WERI-Rb-1 (cell line): ENCODE data around the gene FUT6.

Source experiments
- DNase-seq: peaks from one replicate; pipeline ENCODE4 v3.0.0-alpha.2; 2020
- H3K27ac ChIP-seq: fragments of 250-450 bp; sonication (Bioruptor Pico); 2 replicates; pipeline ENCODE4 v1.5.1; 2020; ENCODE audit warnings: mild to moderate bottlenecking, moderate library complexity
- H3K27me3 ChIP-seq: fragments of 250-450 bp; sonication (Bioruptor Pico); 2 replicates; pipeline ENCODE4 v1.5.1; 2021; ENCODE audit warnings: mild to moderate bottlenecking, low read depth, moderate library complexity; ENCODE audit not compliant: insufficient read depth, severe bottlenecking
- H3K36me3 ChIP-seq: fragments of 250-450 bp; sonication (Bioruptor Pico); 2 replicates; pipeline ENCODE4 v1.5.1; 2020; ENCODE audit warnings: mild to moderate bottlenecking, moderate library complexity
- H3K4me3 ChIP-seq: 2 replicates; pipeline ENCODE4 v1.5.1; 2011; ENCODE audit warnings: low read depth, mild to moderate bottlenecking, control low read depth, low read length
- H3K9me3 ChIP-seq: fragments of 250-450 bp; sonication (Bioruptor Pico); 2 replicates; pipeline ENCODE4 v1.5.1; 2021; ENCODE audit warnings: mild to moderate bottlenecking, moderate library complexity; ENCODE audit not compliant: severe bottlenecking
- TF ChIP-seq, protein P1 (sequence below): IDR thresholded peaks from 2 replicates; pipeline ENCODE4 v1.5.1; 2011; ENCODE audit warnings: low read depth, mild to moderate bottlenecking, control low read depth, inconsistent platforms, low read length

The FUT6 gene

DNA sequence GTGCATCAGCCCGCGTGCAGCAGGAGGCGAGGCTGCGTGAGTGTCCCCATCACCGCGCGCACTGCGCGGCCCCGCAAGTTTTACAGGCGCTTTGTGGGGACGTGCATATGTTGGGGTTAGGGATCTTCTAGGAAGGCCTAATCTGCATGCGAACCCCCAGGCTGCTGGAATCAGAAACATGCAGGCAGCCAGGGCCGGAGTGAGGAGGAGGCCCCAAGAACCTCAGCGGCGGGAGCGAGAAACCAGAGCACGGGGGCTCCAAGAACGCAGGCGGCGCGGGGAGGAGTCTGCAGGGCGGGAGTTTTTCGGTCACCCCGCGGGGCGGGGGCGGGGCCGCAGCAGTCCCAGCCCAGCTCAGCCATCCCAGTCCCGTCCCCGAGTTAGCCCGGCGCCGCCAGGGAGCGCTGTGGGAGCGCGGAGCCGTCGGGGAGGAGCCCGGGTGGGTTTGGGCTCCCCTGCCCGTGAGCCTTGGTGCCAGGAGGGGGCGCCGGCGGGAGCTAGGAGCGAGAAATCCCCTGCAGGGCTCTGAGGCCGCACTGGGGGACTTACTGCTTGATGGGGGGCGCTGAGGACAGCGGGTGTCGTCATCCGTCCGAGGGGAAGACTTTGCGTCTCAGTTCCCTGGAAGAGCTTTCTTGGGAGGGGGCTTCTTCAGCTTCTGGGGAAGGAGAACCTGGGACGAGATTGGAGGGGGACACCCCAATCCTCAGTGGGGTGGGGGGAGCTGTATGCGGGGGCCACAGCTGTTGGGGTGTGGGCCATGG is 35.6 kb downstream of the FUT6 start:
- Histone ChIP-seq H3K36me3 (no peaks in the 10 kb centered on the region), H3K9me3 (no peaks in the 10 kb centered on the region), H3K27me3 (no peaks in the 10 kb centered on the region), H3K27ac (peak overlapping the region; percentile 68), H3K4me3 (peak overlapping the region; percentile 54)
- peak; percentile 96 for DNase-seq
- TF ChIP-seq, protein P1, sequence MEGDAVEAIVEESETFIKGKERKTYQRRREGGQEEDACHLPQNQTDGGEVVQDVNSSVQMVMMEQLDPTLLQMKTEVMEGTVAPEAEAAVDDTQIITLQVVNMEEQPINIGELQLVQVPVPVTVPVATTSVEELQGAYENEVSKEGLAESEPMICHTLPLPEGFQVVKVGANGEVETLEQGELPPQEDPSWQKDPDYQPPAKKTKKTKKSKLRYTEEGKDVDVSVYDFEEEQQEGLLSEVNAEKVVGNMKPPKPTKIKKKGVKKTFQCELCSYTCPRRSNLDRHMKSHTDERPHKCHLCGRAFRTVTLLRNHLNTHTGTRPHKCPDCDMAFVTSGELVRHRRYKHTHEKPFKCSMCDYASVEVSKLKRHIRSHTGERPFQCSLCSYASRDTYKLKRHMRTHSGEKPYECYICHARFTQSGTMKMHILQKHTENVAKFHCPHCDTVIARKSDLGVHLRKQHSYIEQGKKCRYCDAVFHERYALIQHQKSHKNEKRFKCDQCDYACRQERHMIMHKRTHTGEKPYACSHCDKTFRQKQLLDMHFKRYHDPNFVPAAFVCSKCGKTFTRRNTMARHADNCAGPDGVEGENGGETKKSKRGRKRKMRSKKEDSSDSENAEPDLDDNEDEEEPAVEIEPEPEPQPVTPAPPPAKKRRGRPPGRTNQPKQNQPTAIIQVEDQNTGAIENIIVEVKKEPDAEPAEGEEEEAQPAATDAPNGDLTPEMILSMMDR: peak; percentile 98

DNA sequence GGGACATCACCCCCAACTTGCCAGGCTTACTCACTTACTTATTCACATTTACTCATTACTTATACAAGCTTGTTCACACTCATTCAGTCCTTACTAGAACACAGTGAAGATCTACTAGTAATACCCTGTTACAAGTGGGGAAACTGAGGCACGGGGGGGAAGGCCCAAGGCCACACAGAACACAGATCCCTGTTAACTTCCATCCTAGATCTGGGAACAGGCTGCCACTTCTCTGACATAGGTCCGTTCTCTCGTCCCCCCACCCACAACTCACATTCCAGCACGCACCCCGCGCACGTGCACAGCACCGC is 36.1 kb downstream of the FUT6 start:
- no peaks in the 10 kb centered on the region for H3K9me3 ChIP-seq
- H3K4me3 ChIP-seq: peak overlapping the region; percentile 39
- no peaks in the 10 kb centered on the region for H3K27me3 ChIP-seq
- DNase-seq: no peak
- H3K27ac ChIP-seq: peak overlapping the region; percentile 68
- H3K36me3 ChIP-seq: no peaks in the 10 kb centered on the region
- TF ChIP-seq, protein P1: no peak

DNA sequence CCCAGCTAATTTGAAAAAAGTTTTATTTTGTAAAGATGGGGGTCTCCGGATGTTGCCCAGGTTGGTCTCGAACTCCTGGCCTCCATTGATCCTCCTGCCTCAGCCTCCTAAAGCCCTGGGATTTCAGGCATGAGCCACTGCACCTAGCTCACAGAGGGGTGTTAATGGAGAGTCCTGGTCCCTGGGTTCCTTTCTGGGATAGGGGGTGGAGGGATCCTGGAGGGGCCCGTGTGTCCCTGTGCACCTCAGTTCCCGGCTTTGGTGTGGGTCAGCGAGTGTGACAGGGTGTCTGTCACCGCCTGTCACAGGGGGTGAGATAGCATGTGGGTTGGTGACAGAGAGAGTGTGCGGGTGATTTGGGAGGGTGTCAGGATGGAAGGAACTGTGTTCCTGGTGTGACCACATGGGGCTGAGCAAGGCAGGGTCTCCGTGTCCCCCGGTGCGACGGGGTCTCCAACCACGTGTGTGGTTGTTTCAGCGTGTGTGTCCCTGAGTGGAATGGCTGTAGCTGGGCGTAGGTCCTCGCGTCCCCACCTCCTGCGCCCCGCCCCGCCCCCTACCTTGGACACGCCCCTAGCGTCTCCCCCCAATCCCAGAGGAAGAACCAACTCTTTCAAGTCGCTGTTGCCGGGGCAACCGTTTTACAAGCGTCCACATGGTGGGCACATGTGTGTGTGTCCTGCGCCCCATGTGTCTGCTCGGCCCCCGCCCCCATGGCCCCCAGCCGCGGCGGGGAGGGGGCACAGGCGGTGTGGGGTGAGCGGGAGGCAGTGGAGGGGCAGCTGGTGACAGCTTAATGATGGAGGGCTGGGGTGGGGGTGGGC is 37.5 kb downstream of the FUT6 start:
- H3K27me3 ChIP-seq: no peaks in the 10 kb centered on the region
- TF ChIP-seq, protein P1: no peak
- H3K36me3 ChIP-seq: no peaks in the 10 kb centered on the region
- H3K9me3 ChIP-seq: no peaks in the 10 kb centered on the region
- no peak for DNase-seq
- H3K27ac ChIP-seq: no peak overlapping the region
- H3K4me3 ChIP-seq: no peak overlapping the region

DNA sequence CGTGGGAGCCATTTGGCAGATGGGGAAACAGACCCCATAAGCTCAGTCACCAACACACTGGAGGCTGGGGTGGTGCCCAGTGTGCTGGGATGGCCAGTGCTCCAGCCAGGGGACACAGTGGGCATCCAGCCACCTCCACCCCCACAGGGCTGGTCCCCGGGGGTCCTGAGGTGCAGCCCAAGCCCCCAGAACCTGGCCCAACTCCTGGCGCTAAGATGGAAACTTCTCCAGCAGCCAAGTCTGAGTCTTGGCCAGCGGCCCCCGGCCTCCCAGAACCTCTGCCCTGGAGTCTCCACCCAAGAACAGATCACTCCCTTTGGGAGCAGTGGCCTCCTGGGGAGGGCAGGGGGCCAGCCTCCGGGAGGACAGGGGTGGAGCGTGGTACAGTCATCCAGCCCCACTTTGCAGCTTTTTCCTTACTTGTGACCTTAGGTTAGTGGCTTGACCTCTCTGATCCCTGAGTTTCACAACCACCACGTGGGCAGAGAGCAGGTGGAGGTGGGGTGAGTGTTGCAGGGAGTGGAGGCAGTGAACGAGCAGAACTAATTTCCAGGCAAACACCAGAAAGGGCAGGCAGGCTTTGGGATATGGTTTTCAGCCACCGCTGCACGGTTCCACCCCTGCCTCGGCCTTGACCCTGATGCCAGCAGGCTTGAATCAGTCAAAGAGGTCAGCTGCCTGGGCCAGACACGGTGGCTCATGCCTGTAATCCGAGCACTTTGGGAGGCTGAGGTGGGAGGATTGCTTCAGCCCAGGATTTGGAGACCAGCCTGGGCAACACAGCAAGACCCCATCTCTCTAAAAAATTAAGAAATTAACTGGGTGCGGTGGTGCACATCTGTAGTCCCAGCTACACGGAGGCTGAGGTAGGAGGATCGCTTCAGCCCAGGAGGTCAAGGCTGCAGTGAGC is 38.9 kb downstream of the FUT6 start:
- Histone ChIP-seq H3K36me3 (no peaks in the 10 kb centered on the region), H3K4me3 (no peak overlapping the region), H3K27ac (no peak overlapping the region), H3K27me3 (no peaks in the 10 kb centered on the region), H3K9me3 (no peaks in the 10 kb centered on the region)
- TF ChIP-seq, protein P1: no peak
- no peak for DNase-seq

DNA sequence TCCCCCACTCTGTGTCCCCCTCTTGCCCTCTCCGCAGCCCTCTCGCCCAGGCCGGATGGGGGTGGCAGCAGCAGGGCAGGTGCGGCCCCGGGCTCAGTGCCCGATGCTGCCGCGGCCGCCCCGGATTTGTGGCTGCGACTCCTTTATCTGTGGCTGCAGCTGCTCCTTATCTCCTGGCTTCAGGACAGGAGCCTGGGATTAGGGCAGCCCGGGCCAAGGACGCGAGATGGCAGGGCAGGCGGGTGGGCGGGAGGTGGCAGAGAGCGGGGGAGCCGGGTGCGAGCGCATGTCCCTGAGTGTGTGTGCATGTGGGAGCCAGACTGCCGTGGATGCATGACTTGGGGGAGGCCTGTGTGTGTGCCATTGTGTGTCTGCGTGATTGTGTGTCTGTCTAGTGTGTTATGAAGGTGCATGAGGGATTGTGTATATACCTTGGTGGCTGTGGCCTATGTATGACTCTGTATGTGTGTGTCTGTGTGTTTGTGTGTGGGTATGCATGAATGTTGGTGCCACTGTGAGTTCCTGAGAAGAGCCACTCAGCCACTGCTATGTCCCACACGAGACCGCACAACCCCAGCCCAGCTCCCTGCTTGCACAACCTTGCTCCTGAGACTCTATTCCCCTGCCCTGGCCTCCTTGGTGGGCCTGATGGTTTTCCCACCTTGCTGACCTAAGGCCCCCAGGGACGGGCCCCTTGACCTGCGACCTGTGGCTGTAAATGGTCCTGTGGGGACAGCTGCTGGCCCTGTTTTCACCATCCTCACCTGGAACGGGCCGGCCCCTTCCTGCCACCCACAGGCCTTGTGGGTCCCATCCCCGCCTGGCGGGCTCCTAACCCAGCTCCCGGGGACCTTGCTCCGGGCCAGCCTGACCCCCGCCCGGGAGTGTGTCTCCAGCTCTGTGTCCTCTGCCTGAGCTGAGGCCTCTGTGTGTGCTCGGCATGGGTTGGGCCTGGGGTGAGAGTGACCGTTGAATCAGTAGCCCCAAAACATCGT is 40.0 kb downstream of the FUT6 start:
- Histone ChIP-seq H3K27me3 (no peaks in the 10 kb centered on the region), H3K4me3 (peak overlapping the region; percentile 7; the same call in 1 of the 2 replicates), H3K36me3 (no peaks in the 10 kb centered on the region), H3K27ac (peak overlapping the region; percentile 65), H3K9me3 (no peaks in the 10 kb centered on the region)
- peak; percentile 81 for DNase-seq
- TF ChIP-seq, protein P1: no peak
